Stimulated activated CD4-positive, alpha-beta T cell treated with anti-CD3 and anti-CD28 coated beads, TNF-alpha, amount 100 ng/mL, for 4 hours (primary cell): Measurements from ENCODE around the gene KDM7A.
"Not testable (repeated sequence)": the region's sequence is repeated elsewhere in the genome, so short reads cannot be mapped to it uniquely, and the experiment has no call there.

Experiments
- DNase-seq, 3 experiments: peaks; one replicate each; pipeline ENCODE4 v3.0.0-alpha.2; 2020; ENCODE audit warnings: low read depth in 3 of 3

The KDM7A gene

DNA sequence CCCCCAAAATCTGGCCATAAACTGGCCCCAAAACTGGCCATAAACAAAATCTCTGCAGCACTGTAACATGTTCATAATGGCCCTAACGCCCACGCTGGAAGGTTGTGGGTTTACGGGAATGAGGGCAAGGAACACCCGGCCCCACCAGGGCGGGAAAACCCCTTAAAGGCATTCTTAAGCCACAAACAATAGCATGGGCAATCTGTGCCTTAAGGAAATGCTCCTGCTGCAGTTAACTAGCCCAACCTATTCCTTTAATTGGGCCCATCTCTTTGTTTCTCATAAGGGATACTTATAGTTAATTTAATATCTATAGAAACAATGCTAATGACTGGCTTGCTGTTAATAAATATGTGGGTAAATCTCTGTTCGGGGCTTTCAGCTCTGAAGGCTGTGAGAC lies 26.2 kb upstream of the KDM7A start:
- DNase-seq: not testable (repeated sequence)

DNA sequence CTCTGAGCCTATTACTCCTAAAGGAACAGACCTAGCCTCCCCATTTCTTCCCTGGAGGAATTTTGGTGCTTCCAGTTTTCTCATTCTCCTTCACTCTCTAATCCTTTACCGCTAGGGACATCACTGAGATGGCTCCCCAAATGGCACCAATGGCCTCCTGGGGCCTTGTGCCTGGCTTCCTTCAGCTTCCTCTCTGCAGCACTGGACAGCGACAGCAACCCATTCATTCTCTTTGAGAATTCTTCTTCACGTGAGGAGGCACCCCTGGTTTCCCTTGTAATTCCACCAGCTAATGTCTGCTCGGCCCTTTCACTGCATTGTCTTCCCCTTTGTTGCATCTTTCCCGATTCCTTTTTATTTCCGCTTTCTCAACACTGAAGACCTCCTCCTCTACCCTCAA lies 24.6 kb upstream of the KDM7A start:
- DNase-seq: no peak

DNA sequence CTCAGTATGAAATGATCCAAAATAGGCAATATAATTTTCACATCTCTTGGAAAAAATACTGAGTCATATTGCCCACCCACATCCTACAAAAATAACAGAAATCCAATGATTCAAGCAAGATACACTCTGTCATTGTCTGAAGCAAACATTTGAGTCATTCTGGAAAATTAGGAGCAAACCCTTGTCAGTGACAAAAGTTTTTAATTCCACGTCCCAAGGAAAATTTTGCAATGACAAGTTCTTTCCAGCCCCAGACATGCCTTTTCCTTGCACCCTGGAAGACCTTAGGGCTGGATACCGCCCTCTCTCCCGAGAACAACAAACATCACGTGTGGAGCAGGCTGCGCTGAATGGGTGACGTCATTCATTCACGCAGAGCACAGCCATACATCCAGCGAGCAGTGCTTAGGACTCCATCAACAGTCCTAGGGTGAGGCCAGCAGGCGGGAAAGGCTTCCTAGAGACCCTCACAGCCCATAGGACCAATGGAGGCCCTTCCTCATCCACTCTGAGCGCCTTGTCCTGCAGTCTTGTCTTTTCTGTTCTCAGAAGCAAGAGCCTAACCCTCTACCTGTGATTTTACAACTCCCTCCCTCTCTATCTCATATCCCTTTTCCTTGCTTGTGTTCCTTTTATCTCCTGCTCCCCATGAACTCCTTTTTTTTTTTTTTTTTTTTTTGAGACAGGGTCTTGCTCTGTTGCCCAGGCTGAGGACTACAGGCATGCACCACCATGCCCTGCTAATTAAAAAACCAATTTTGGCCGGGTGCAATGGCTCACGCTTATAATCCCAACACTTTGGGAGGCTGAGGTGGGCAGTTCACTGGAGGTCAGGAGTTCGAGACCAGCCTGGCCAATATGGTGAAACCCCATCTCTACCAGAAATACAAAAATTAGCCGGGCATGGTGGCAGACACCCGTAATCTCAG lies 23.5 kb upstream of the KDM7A start:
- no peak for DNase-seq

DNA sequence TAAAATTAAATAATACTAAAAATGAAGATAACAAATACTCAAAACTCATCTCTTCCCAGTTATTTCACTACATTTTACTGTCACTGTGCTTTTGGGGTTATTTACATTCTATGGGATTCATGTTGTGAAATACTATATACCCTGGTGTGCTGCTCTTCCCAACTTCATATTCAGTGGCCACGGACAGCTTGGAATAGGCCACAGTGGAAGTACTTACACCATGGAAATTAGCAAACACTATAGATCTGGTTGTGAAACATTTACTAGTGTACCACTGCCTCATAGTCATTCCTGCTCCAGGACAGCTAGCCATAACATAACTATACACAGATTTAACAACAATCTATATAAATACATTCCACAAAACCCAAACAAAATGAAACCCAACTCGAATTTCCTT lies 21.2 kb upstream of the KDM7A start:
- no peak for DNase-seq

DNA sequence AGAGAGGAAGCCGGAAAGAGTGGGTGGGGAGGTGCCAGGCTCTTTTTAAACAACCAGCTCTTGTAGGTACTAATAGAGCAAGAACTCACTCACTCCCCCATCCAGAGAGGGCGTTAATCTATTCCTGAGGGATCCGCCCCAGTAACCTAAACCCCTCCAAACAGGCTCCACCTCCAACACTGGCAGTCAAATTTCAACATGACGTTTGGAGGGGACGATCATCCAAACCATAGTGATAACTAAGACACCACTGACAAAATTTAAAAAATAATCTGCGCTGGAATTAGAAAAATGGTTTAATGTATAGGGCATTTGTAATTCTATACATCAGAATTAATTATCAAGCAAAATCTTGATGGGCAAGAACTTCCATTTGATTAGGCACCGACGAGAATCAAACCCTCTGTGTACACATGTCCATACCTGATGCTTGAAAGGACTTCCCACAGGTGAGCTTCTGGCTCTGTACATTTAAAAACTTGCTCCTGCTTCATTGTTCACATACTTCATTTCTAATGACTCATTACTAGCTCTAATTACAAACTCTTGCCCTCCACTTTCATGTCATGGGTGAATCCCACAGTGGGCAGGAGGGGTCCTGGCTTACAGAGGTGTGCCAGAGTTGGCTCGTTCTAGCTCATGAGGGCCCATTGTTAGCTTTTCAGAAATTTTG lies 20.6 kb upstream of the KDM7A start:
- no peak for DNase-seq

DNA sequence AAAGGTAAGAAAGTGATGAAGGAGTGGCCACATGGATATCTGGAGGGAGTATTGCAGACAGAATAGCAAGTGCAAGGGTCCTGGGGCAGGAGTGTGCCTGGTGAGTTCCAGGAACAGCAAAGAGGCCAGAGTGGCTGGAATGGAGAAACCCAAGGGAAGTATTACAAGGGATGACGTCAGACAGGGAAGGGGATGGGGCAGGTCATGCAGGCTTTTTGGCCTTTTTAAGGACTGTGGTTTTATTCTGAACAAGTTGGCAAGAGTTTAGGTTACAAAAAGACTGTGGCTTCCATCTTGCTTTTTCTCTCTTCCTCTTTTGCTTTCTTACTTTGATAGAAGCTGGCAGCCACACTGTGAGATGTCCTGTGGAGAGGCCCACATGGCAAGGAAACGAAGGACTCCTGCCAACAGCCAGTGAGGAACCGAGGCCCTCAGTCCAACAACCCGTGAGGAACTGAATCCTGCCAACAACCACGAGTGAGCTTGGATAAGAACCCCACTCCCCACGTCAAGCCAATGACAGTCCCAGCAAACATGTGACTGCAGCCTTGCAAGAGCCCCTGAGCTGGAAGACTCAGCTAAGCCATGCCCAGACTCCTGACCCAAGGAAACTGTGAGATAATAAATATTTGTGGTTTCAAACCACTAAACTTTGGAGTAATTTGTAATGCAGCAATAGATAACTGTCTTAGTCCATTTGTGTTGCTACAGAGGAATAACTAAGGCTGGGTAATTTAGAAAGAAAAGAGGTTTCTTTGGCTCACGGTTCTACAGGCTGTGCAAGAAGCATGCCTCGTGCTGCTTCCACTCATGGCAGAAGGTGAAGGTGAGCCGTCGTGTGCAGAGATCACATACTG lies 19.8 kb upstream of the KDM7A start:
- no peak for DNase-seq

DNA sequence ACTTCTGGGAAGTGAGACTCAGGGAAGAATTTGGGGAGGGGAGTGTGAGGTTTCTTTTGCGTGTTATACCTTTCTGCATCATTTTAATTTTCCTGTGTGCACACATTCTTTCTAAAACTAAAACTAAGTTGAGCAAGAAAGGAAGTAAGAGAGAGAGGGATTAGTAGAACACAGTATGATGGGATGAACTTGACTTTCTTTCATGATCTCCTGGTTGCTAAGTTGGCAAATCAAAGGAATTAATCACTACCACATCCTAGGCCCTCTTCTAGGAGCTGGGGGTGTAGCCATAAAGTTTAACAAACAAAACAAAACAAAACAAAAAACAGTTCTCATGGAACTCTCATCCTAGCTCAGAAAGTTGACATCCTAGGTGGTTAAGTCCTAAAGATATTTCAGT lies 19.1 kb upstream of the KDM7A start:
- no peak for DNase-seq

DNA sequence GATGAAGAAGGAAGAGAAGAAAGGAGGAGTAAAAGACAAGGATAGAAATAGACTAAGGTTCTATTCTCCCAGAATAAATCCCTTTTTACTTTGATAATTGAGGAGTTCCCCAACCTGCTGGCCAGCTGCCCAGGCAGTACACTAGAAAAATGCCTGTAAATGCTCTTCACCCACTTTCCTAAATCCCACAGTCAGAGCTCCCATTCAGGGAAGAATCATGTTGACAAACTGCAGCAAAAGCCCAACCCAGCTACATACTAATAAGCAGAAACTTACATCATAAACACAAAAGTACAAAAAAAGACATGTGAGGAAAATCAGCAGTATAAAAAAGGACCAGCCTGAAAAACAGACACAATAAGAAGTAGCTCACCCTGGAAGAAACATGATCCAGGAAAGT lies 15.8 kb upstream of the KDM7A start:
- DNase-seq: no peak

DNA sequence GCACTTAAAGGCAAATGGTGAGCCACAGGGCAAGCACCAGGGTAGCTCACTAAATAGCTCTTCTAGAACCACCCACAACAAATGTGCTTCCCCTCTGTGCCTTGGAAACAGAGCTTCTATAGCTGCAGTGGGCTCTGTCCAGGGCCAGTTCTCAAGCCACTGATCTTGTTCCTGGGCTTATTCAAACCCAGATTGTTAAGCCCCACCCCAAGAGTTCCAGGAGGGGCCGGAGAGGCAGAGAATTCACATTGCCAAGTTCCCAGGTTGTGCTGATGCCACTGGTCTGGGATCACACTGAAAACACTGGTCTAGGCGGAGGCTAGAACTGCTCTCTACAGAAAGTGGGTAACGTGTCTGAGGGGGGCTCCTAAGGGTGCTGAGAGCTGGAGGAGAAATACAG lies 15.4 kb upstream of the KDM7A start:
- DNase-seq: no peak

DNA sequence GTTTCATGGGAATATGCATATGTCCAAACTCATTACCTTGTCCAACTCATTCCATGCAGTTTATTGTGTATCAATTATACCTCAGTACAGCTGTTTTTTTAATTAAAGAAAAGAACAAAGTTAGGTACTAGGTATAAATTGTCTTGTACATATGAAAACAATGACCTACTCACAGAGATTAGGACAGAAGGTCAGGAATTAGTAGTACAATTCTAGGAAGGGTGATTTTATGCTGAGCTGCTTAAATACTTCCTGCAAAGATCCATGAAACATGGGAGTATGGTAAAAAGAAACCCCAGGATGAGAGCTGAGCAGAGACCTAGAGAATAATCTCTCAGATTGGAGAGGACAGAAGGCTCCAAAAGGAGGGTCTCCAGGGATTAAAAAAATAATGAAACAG lies 13.8 kb upstream of the KDM7A start:
- DNase-seq: no peak

DNA sequence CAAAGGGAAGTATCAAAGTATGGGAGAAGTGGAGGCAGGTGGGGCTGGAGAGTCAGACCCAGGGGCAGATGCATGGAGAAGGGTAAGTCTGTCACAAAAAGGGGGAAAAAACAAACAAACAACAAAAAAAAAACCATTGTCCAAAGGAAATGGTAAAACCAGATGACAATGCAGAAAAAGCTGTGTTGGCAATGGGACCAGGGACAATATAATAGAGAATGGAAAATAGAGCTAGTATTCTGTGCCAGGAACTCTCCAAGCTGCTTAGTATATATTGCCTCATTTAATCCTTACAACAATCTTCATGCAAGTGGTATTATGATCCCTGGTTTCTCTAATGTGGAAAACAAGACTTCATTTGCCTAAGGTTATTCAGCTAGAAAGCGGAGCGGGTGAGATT lies 13.1 kb upstream of the KDM7A start:
- no peak for DNase-seq

DNA sequence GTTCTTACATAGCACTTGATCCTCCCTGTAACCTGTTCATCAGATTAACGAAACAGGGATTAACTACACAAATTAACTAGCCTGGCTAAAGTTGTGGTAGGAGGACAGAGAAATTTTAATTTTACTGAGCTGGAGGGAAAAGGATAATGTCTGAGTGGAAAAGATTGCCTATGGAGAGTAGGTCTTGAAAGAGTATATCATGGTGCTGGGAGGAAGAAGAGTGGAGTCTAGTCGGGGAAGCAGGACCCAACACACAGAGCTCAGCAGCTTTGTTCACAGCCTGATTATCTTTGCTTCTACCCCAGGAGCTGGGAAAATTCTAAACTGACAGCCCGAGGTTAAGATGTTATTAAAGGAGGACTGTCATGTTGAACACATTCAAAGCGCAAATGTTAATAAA lies 6.1 kb upstream of the KDM7A start:
- DNase-seq: no peak

DNA sequence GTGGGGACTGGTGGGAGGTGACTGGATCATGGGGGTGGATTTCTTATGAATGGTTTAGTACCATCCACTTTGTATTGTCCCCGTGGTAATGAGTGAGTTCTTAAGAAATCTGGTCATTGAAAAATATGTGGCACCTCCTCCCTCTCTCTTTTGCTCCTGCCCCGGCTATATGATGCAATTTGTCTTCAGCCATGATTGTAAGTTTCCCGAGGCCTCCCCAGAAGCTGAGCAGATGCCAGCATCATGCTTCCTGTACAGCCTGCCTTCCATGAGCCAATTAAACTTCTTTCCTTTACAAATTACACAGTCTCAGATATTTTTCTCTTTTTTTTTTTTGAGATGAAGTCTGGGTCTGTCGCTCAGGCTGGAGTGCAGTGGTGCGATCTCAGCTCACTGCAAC lies 2.6 kb upstream of the KDM7A start:
- DNase-seq: no peak

DNA sequence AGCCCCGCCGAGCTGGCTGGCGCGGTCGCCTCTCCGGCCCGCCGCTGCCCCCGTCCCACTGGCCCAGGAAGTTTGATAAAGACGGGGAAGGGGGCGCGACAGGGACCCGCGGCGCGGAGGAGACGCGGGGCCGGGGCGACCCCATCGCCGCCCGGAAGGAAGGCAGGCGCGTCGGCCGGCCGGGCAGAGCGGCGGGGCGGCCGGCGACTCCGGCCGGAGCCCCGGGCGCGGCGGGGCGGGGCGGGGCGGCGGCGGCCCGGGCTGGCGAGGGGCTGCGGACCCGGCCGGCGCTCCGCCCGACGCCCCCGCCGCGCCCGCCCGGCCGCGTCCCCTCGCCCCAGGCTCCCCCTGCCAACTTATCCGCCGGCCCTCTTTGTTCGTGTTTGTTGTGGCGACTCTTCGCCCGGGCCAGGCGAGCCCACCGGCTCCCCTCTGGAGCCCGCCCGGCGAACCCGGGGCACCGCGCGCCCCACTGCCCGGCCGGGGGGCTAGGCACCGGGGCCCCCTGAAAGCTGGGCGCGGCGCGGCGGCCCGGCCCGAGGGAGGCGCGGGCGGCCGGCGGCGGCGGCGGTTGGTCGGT lies 571 bp downstream of the KDM7A start:
- peak in 1 of 3 experiments; percentile 4 for DNase-seq

DNA sequence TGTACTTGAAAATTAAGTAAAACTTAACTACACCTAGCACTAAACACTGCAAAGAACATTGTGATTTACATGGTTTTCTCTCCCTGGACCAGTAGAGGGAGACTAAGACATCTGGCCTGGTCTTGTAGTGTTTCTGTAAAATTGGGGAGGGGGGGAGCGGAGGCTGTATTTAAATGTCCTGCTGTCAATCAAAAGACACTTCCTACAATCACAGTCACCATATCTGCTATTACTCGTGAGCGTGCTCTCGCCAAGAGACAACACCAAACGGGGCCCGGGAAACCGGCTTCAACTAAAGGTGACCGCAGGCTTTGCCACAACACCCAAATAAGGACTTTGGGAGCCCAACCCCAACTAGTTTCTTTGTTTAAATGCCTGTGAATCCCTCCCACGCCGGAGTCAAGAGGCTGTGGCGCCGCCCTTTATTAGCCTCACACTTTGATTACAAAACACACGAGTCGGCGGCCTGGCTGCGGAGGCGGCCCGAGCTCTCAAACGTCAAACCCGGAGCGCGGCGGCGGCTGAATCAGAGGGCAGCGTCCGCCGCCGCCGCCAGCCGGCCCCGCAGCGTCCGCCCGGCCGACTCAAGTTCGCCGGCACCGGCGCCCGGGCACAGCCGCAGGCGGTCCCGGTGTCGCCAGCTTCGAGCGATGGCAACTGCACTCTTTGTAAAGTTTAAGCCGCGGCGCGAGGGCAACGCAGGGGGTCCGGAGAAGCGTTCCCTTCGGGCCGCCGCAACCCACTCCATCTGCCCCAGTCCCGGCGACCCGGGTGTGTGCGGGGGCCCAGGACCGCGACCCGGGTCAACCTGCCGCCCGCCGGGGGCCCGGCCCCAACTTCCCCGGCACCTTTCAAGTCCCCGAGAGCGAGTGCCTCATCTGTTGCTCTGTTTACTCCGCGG lies 1.3 kb downstream of the KDM7A start:
- peak; percentile 50 to 83 (median 78) for DNase-seq

DNA sequence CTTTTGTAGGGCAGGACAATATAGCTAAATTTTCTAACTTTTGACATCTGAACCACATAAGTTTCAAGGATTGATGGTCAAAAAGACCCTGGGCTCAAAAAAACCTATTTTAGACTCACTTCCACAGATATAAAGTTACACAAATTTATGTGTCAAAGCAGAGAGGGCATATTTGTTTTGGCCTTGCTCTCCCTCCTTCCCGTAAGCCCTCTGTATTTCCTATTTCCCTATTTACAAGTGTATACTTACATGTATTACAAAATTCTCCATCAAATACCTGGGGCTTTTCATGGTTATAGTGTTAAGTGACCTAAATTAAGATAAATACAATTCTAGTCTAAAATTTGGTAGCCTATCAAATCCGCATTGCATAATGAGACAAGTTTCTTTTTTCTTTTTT lies 2.6 kb downstream of the KDM7A start:
- DNase-seq: no peak

DNA sequence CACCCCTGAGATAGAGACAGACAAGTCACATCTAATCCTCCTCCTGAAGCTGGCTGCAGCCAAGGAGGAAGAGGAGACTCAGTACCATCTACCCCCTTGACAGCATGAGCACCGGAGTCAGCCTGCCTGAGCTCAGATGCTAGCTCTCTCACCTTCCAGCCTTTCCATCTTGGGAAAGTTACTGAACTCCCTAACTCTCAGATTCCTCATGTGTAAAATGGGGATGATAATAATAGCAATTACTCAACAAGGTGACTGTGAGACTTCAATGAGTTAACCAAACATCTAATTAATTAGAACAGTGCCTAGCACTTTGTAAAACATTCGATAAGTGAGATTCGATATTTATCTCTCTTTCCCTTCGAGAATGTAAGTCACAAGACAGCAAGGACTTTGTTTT lies 6.4 kb downstream of the KDM7A start:
- DNase-seq: no peak

DNA sequence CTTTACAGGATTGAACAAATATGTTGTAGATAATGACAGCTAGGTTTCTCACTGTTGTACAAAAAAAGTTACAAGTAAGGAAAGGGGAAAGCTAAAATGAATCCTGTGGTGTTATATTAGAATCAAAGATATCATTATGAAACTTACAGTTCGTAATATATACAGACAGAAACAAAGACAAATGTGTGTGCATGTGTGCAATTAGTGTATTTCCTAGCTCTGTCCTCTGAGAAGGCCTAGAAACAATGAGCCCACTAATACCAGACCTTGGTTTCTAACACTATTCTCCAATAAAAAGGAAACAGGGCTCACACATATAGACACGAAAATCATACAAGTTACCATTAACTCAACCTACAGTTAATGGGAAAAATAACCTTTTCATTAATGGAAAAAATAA lies 8.0 kb downstream of the KDM7A start:
- DNase-seq: no peak

DNA sequence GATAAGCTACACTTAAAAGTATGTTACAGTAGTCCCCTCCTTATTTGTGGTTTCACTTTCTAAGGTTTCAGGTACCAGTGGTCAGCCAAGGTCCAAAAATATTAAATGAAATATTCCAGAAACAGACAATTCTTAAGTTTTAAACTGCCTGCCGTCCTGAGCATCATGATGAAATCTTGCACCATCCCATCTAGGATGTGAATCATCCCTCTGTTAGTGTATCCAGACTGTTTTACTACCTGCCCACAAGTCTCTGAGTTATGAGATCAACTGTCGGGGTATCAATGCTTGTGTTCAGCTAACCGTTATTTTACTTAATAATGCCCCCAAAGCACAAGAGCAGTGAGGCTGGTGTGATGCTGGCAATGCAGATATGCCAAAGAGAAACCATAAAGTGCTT lies 11.4 kb downstream of the KDM7A start:
- no peak for DNase-seq

DNA sequence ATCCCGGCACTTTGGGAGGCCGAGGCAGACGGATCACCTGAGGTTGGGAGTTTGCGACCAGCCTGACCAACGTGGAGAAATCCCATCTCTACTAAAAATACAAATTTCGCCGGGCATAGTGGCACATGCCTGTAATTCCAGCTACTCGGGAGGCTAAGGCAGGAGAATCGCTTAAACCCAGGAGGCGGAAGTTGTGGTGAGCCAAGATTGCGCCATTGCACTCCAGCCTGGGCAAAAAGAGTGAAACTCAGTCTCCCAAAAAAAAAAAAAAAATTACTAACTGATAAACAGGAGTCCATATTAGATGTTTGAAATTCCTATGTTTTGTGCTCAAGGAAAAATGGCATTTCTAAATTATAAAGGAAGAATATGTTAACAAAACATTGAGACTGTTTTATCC lies 14.7 kb downstream of the KDM7A start:
- not testable (repeated sequence) for DNase-seq

DNA sequence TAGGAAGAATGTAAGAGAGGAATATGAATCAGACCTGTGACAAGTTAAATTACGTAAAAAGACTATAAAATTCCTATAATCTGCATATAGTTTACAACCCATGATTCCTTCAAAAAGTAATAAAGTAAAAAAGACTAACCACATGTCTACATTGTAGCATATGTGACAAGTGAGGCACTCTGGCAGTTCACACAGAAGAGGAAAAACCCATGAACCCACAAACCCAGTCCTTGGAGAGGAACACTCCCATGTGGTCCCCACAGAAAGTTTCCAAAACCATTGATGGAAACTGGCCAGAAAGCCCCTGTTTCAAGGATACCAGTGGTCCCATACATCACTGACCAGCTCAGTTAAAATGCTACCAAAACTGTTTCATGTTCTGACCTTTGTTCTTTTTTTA lies 15.7 kb downstream of the KDM7A start:
- DNase-seq: no peak
